Neural cell (in vitro differentiated cells): ENCODE data around the gene TBC1D10A. TPM values are rescaled to one million over a fixed set of nuclear protein-coding genes. Genes with fewer than 3 reads are reported as not detected.
A peak's percentile ranks its signal among the peaks of the same experiment; 100 is the strongest.

Experiments
- H2AFZ ChIP-seq: fragments of 200-600, 300-800 bp; sonication (generic), shearing (Covaris generic); 2 replicates; pipeline ENCODE4 v1.6.0; 2014; ENCODE audit warnings: low read depth, mild to moderate bottlenecking, antibody characterized with exemption, low read length, moderate library complexity
- H3F3A ChIP-seq: fragments of 200-600 bp; shearing (Covaris generic); 2 replicates; pipeline ENCODE4 v1.6.1; 2016; ENCODE audit warnings: mild to moderate bottlenecking, moderate library complexity, mixed read lengths, antibody characterized with exemption, low read length; ENCODE audit not compliant: insufficient read depth, poor library complexity, severe bottlenecking
- H3K27ac ChIP-seq: fragments of 200-600, 300-800 bp; sonication (generic), shearing (Covaris generic); 2 replicates; pipeline ENCODE4 v1.5.1; 2014; ENCODE audit warnings: mild to moderate bottlenecking, low read length, moderate library complexity
- H3K27me3 ChIP-seq: fragments of 300-800, 200-600 bp; sonication (generic), shearing (Covaris generic); 2 replicates; pipeline ENCODE4 v1.6.0; 2014; ENCODE audit warnings: mild to moderate bottlenecking, low read depth, low read length, moderate library complexity; ENCODE audit not compliant: insufficient read depth
- H3K36me3 ChIP-seq: fragments of 300-800, 200-600 bp; sonication (generic), shearing (Covaris generic); 2 replicates; pipeline ENCODE4 v1.5.1; 2014; ENCODE audit warnings: mild to moderate bottlenecking, antibody characterized with exemption, low read length, moderate library complexity; ENCODE audit not compliant: insufficient read depth
- H3K4me2 ChIP-seq: fragments of 300-800, 200-600 bp; sonication (generic), shearing (Covaris generic); 2 replicates; pipeline ENCODE4 v1.6.0; 2014; ENCODE audit warnings: mild to moderate bottlenecking, low read length
- H3K4me3 ChIP-seq: fragments of 300-800, 200-600 bp; sonication (generic), shearing (Covaris generic); 2 replicates; pipeline ENCODE4 v1.5.1; 2014; ENCODE audit warnings: mild to moderate bottlenecking, low read length, moderate library complexity
- H3K79me2 ChIP-seq: fragments of 200-600 bp; shearing (Covaris generic); replicated peaks from 2 replicates; pipeline ENCODE4 v1.6.0; 2014; ENCODE audit warnings: mild to moderate bottlenecking, low read length, moderate library complexity; ENCODE audit not compliant: insufficient read depth
- H3K9ac ChIP-seq: fragments of 300-800, 200-600 bp; sonication (generic), shearing (Covaris generic); 2 replicates; pipeline ENCODE4 v1.6.1; 2016; ENCODE audit warnings: mild to moderate bottlenecking, low read length, mixed read lengths
- H3K9me2 ChIP-seq: fragments of 200-600 bp; shearing (Covaris generic); 2 replicates; pipeline ENCODE4 v1.6.1; 2016; ENCODE audit warnings: mild to moderate bottlenecking, low read length, mixed read lengths; ENCODE audit not compliant: insufficient read depth
- H3K9me3 ChIP-seq: fragments of 200-600, 300-800 bp; sonication (generic), shearing (Covaris generic); 2 replicates; pipeline ENCODE4 v1.6.1; 2016; ENCODE audit warnings: mild to moderate bottlenecking, mixed run types, low read length, moderate library complexity, mixed read lengths
- H4K20me1 ChIP-seq: fragments of 200-600 bp; shearing (Covaris generic); 2 replicates; pipeline ENCODE4 v1.6.1; 2016; ENCODE audit warnings: mild to moderate bottlenecking, mixed run types; ENCODE audit not compliant: insufficient read depth
- EP300 ChIP-seq: fragments of 450-650 bp; conservative IDR thresholded peaks from 2 replicates; pipeline ENCODE4 v1.6.1; 2014; ENCODE audit warnings: antibody characterized with exemption, mild to moderate bottlenecking, moderate library complexity; ENCODE audit not compliant: poor library complexity, severe bottlenecking
- EZH2 ChIP-seq: fragments of 200-600, 300-800 bp; shearing (Covaris generic), sonication (generic); IDR thresholded peaks from 2 replicates; pipeline ENCODE4 v1.6.1; 2014; ENCODE audit warnings: antibody characterized with exemption, low read length, borderline replicate concordance, mild to moderate bottlenecking; ENCODE audit not compliant: insufficient read depth, poor library complexity, severe bottlenecking
- MXI1 ChIP-seq: fragments of 450-650 bp; conservative IDR thresholded peaks from 2 replicates; pipeline ENCODE4 v1.6.1; 2014; ENCODE audit warnings: antibody characterized with exemption, mild to moderate bottlenecking; ENCODE audit not compliant: poor library complexity, severe bottlenecking
- RAD21 ChIP-seq: fragments of 450-650 bp; conservative IDR thresholded peaks from 2 replicates; pipeline ENCODE4 v1.6.1; 2014; ENCODE audit warnings: antibody characterized with exemption, mild to moderate bottlenecking, moderate library complexity
- SMC3 ChIP-seq: fragments of 450-650 bp; conservative IDR thresholded peaks from 2 replicates; pipeline ENCODE4 v1.6.1; 2014; ENCODE audit warnings: antibody characterized with exemption, mild to moderate bottlenecking, moderate library complexity; ENCODE audit not compliant: poor library complexity
- TAF1 ChIP-seq: IDR thresholded peaks from 2 replicates; pipeline ENCODE4 v1.6.1; 2012; ENCODE audit warnings: low read depth
- polyA plus RNA-seq: library from polyadenylated mRNA; depleted of rRNA; stranded (reverse); fragments of >200 nt; gene quantifications from 2 replicates; pipeline ENCODE4 v1.2.3, GENCODE V29; 2014
- TF ChIP-seq, protein P1 (sequence below): fragments of 450-650 bp; IDR thresholded peaks from 2 replicates; pipeline ENCODE4 v1.5.1; 2014; ENCODE audit warnings: antibody characterized with exemption, mild to moderate bottlenecking, moderate library complexity; ENCODE audit not compliant: poor library complexity, severe bottlenecking
- TF ChIP-seq, protein P2 (sequence below): IDR thresholded peaks from 2 replicates; pipeline ENCODE4 v1.6.1; 2012; ENCODE audit warnings: borderline replicate concordance

Gene TBC1D10A
- polyA plus RNA-seq, 1 donor from 2014 or later, result 11.9 TPM

DNA sequence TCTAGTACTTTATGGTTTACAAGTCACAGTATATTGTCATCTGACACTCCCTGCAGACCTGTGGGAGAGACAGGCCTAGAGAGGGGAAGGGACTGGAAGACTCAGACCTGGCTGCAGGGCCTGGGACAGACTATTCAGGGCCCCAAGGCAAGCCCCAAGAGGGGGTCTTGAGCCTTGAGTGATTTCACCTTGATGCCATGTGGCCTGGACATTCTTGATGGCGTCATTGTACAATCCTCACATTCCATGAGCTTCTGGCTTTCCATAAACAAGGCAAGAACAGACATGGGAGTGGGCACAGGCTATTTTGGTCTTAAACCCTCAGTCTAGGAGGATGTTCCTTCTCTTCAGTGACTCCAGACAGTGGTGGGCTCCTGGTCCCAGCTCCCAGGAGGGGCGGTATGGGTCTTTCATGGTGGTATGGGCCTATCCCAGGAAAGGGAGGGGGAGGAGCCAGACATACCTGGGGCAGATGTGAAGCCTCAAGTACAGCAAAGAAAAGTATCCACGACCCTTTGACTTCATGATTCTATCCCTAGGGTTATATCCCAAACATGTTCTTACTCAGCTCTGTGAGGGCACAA, 1.8 kb upstream of the TBC1D10A start:
- H4K20me1 ChIP-seq, result no peaks in the 10 kb centered on the region
- H3K9me3 ChIP-seq, result no peaks in the 10 kb centered on the region
- no peak overlapping the region for H3K4me2 ChIP-seq
- H2AFZ ChIP-seq, result no peak overlapping the region
- no peaks in the 10 kb centered on the region for H3K9me2 ChIP-seq
- H3K9ac ChIP-seq, result no peak overlapping the region
- H3F3A ChIP-seq, result no peaks in the 10 kb centered on the region
- TF ChIP-seq EP300, result no peak
- TF ChIP-seq, protein P1, sequence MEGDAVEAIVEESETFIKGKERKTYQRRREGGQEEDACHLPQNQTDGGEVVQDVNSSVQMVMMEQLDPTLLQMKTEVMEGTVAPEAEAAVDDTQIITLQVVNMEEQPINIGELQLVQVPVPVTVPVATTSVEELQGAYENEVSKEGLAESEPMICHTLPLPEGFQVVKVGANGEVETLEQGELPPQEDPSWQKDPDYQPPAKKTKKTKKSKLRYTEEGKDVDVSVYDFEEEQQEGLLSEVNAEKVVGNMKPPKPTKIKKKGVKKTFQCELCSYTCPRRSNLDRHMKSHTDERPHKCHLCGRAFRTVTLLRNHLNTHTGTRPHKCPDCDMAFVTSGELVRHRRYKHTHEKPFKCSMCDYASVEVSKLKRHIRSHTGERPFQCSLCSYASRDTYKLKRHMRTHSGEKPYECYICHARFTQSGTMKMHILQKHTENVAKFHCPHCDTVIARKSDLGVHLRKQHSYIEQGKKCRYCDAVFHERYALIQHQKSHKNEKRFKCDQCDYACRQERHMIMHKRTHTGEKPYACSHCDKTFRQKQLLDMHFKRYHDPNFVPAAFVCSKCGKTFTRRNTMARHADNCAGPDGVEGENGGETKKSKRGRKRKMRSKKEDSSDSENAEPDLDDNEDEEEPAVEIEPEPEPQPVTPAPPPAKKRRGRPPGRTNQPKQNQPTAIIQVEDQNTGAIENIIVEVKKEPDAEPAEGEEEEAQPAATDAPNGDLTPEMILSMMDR, result no peak
- no peak for TF ChIP-seq SMC3
- H3K4me3 ChIP-seq, result no peak overlapping the region
- no peak overlapping the region for H3K27ac ChIP-seq
- no peaks in the 10 kb centered on the region for H3K27me3 ChIP-seq
- H3K36me3 ChIP-seq, result no peaks in the 10 kb centered on the region
- H3K79me2 ChIP-seq, result no peaks in the 10 kb centered on the region

DNA sequence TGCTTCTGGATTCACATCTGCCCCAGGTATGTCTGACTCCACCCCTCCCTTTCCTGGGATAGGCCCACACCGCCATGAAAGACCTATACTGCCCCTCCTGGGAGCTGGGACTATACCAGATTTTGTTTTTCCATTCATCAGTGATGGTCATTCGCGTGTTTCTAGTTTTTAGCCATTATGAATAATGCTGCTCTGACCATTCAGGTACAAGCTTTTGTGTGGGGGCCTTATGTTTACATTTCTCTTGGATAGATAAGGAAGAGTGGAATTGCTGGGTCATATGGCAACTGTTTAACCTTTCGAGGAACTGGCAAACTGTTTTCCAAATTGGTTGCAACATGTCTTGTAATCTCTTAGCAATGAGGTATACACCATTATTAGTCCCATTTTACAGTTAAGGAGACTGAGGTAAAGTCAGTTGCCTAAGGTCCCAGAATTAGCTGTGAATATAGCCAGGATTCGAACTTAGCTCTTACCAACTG, 1.2 kb upstream of the TBC1D10A start:
- H3K27ac ChIP-seq, result no peak overlapping the region
- no peak overlapping the region for H2AFZ ChIP-seq
- no peaks in the 10 kb centered on the region for H3K79me2 ChIP-seq
- H3K4me2 ChIP-seq, result no peak overlapping the region
- H3K36me3 ChIP-seq, result no peaks in the 10 kb centered on the region
- no peaks in the 10 kb centered on the region for H3K27me3 ChIP-seq
- no peak for TF ChIP-seq RAD21
- TF ChIP-seq TAF1, result no peak
- TF ChIP-seq MXI1, result no peak
- no peak for TF ChIP-seq EP300
- TF ChIP-seq, protein P2, sequence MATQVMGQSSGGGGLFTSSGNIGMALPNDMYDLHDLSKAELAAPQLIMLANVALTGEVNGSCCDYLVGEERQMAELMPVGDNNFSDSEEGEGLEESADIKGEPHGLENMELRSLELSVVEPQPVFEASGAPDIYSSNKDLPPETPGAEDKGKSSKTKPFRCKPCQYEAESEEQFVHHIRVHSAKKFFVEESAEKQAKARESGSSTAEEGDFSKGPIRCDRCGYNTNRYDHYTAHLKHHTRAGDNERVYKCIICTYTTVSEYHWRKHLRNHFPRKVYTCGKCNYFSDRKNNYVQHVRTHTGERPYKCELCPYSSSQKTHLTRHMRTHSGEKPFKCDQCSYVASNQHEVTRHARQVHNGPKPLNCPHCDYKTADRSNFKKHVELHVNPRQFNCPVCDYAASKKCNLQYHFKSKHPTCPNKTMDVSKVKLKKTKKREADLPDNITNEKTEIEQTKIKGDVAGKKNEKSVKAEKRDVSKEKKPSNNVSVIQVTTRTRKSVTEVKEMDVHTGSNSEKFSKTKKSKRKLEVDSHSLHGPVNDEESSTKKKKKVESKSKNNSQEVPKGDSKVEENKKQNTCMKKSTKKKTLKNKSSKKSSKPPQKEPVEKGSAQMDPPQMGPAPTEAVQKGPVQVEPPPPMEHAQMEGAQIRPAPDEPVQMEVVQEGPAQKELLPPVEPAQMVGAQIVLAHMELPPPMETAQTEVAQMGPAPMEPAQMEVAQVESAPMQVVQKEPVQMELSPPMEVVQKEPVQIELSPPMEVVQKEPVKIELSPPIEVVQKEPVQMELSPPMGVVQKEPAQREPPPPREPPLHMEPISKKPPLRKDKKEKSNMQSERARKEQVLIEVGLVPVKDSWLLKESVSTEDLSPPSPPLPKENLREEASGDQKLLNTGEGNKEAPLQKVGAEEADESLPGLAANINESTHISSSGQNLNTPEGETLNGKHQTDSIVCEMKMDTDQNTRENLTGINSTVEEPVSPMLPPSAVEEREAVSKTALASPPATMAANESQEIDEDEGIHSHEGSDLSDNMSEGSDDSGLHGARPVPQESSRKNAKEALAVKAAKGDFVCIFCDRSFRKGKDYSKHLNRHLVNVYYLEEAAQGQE, result no peak
- no peak for TF ChIP-seq SMC3
- no peak for TF ChIP-seq EZH2
- H3K9me3 ChIP-seq, result no peaks in the 10 kb centered on the region
- no peak overlapping the region for H3K9ac ChIP-seq
- peak overlapping the region; percentile 63 for H3K4me3 ChIP-seq
- H3F3A ChIP-seq, result no peaks in the 10 kb centered on the region
- H4K20me1 ChIP-seq, result no peaks in the 10 kb centered on the region
- no peaks in the 10 kb centered on the region for H3K9me2 ChIP-seq
